SKM-1 treated with dmso at 0.1 percent for 144 hours (cell line): ENCODE measurements around the gene NLGN4X.

Experiments used
- DNase-seq: peaks from one replicate; lab custom pipeline; 2025; ENCODE audit not compliant: unreplicated experiment; lab: John Stamatoyannopoulos, UW

NLGN4X gene

DNA sequence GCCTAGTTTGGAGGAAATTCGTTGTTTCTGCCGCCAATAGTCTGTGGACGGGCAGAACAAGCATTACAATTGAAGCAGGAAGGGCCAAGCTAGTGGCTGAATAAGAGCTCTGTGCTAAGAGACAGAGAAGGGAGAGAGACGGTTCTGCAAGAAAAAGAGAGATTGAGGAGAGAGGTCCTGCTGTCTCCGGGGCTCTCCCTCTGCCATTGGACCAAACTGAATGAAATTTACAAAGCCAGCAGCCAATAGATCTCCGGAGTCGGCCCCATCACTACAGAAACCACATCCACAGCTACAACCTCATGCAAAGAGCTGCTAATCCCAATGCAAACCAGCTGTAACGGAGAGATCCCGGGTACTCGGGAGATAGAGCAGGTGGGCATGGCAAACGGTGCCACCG, at the start of gene NLGN4X:
TSS of gene NLGN4X (minus strand) at position 148 of the 400 bp plus-strand sequence. CDS start 77,401 bp downstream, outside the sequence.
- DNase-seq: no peak

DNA sequence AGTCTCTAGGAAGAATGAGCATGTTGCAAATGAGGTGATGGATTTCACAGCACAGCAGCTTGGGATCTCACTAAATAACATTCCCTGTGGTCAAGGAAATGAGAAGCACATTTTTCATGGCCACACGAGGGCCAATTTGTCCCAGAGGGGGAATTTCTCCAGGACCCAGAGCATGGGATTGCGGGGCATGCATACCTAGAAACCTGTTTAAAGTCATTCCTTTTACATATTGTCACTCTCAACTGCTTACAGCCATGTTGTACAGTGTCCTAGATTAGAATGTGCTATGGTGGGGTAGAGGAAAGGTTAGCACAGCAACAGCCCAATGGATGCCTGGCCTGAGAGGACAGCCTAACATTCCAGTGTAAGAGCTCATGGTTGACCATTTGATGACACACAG, 37.4 kb upstream of the NLGN4X start:
- DNase-seq: no peak

GRCh38 chrX:6262959-6263358, 34.3 kb upstream of the NLGN4X start:
- no peak for DNase-seq

- no peak for DNase-seq
Observed at GRCh38 chrX:6257025-6257424, 28.4 kb upstream of the NLGN4X start.

GRCh38 chrX:6244666-6245065, 16.0 kb upstream of the NLGN4X start:
- DNase-seq: no peak

DNA sequence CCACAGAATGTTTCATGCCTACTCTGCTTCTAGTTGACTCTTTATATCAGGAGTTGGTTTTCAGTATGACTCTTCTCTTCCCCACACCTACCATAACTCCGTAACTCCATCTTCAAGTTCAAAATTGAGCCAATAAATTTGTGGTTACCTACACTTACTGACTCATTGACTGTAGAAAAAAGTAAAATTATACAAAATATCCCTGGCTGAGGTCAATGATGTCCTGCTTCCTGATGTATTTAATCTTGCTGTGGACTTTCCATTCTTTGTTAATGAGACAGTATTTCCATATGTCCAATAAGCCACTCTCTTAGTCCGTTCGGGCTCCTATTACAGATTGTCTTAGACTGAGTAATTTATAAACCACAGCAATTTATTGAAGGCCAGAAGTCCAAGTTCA, 9.9 kb upstream of the NLGN4X start:
- no peak for DNase-seq

DNA sequence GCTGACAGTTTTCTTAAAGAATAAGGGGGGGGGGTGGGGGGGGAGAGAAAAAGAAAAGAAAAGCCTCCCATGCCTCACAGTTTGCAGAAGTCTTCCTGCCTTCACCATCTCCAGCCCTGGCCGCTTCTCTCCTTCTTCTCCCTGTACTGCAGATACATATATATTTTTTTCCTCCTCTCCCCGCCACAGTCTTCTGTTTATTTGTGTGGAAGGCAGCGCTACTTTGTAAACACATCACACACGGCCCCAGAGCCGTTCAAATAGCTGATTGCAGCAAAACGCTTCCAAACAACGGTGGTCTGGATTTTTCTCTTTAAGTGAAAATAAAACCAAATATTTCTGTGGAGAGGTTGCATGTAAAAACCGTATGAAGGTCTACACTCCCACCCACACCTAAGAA, 732 bp downstream of the NLGN4X start:
- DNase-seq: no peak

- DNase-seq: no peak
Observed at GRCh38 chrX:6227453-6227835, 1.2 kb downstream of the NLGN4X start.

GRCh38 chrX:6226596-6227452, 1.8 kb downstream of the NLGN4X start:
- no peak for DNase-seq

DNA sequence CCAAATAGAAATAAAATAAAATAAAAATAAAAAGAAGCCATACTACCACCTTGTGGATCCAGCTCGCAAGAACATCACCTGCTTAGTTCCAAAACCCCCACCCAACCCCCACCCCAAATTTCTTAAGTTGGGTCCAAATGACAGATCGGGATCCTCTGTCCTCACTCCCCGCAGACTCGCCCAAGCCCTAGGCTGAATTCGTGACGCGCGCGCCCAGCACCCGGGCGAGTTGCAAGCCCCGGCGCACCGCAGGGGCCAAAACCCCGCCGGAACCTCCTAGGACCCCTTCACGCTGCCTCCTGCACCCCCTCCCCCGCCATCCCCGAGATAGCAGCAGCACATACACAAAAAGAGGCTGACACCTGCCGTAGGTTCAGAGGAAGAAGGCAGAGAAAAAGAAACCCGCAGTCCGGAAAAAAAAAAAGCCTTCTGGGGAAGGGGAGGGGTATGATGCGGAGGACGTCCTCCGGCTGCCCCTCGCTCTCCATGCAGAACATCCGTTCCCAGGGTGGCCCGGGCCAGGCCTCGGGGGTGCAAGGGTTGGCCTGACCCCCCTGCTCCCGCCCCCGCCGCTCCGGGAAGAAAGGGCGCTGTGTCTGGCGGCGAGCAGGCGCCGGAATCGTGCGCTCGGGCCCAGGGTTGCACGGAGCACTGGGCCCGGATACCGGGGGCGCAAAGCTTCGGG, 2.6 kb downstream of the NLGN4X start:
- no peak for DNase-seq

DNA sequence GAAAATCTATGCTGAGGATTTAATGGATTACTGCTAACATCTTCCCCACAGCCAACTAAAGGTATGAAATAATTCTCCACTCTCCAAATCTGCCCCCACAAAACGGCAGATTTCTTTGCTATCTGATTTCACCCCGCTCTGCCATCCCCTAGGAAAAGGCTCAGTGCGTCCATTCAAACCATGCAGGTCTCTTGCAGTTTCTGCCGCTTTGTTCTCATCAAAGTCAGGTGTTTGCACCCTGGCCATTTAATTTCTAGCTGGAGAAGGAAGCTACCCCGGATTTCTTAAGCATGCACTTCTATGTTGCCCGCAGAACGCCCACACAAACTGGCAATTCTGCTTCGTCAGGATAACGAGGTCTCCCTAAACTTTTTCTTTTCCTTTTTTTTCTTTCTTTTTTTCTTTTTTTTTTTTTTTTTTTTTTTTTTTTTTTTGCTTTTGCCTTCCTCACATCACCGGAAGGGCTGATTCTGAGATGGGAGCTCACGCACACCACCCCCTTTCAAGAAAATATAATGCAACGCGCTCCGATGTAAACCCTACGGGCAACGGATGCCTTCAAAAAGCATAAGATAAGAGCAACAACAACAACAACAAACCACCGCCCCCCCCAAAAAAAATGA, 3.3 kb downstream of the NLGN4X start:
- DNase-seq: no peak

GRCh38 chrX:6223516-6223915, 5.2 kb downstream of the NLGN4X start:
- DNase-seq: no peak

- DNase-seq: no peak
Observed at GRCh38 chrX:6210230-6210629, 18.4 kb downstream of the NLGN4X start.

- no peak for DNase-seq
Observed at GRCh38 chrX:6203462-6204215, 25.0 kb downstream of the NLGN4X start.

- DNase-seq: no peak
Observed at GRCh38 chrX:6199486-6199885, 29.2 kb downstream of the NLGN4X start.

GRCh38 chrX:6187256-6187655, 41.4 kb downstream of the NLGN4X start:
- no peak for DNase-seq

DNA sequence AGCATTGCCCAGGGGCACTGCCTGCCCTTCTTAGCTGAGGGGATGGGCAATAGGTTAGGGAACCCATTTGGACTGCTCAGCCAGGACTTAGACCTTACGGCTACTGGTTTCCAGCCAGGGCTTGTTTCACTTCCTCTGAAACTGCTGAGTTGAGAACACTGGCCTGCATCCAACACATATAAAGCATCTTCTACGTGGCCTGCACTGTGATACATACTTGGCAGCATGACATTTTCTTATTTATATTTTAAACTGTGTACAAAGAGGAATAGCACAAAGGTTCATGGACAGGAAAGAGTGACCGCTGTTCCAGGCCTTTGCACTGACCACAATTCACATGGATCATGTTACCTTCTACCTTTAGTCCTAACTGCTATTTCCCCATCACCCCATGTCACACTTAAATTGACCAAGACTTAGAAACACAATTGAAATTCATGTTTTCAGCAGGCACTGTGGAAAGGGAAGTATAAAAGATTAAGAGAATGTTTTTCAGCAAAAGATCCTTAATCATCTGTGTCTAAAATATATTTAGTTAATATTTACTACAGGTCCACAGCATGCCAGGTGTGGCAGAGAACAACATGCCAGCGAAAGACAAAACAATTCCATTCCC, 43.7 kb downstream of the NLGN4X start:
- no peak for DNase-seq

DNA sequence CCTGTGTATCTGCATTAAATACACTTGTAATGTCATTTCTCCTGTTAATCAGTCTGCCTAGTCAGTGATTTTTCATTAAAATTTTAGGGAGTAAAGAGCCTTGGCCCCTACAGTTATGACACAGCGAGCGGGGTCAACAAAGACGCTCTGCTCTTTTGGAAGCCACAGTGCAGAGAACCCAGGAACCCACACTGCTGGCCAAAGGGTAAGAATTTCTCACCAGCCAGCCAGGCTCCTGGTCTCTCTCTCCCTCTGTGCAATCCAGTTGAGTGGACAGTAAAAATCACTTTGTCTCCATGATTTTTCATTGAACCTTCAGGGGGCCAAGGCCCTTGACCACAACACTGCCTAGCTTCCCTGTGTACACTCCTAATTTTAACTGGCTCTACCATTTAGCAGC, 52.8 kb downstream of the NLGN4X start:
- no peak for DNase-seq

DNA sequence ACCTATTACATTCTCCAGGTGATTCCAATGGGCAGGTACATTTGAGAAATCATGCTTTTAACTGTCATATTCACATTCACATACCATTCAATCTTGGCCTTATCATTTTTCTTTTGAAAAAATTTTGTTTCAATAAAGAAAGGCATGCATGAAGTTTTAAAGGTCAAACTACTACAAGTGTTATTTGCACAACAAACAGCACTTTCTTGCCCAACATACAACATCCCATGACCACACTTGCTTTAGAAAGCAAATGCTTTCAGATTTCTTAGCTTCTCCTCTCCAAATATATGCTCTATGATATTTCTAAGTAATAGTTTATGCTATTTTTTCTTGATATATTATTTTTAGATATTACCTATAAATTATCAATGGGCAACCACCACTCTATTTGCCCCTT, 58.2 kb downstream of the NLGN4X start:
- no peak for DNase-seq

DNA sequence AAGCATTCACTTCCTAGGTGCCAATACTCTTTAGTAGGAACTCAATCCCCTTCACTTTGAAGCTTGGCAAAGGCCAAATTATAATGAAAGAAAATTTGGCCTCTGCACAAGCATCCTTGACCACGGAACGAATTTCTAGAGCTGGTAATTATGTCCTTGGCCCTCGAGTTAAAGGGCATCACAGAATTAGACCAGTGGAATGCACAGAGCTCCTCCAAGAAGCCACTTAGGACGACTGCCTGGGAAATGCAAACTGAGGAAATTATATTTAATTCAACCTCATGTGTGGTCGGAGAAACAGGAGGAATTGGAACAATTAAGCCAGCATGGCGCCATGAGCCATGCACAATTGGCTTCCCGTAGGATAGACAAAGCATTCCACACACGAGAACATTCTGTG, 59.3 kb downstream of the NLGN4X start:
- DNase-seq: no peak

DNA sequence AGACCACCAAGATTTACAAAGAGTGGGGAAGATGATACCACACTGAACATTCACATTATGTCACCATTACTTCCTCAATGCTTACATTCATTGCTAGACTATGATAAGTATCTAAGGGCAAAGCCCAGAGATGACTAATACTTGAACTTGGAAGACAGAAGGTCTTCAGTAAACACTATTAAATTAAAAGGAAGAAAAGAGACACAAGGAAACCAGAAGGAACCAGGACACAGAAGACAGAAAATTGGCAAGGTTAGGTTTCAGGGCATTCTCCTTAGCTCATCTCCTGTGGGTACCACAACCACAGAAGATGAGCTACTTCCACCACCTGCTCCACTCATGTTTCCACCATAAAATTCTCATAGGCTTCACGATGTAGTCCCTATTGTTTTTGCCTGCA, 64.9 kb downstream of the NLGN4X start:
- no peak for DNase-seq
